Measurements from ENCODE around the gene KCTD15.

DNA sequence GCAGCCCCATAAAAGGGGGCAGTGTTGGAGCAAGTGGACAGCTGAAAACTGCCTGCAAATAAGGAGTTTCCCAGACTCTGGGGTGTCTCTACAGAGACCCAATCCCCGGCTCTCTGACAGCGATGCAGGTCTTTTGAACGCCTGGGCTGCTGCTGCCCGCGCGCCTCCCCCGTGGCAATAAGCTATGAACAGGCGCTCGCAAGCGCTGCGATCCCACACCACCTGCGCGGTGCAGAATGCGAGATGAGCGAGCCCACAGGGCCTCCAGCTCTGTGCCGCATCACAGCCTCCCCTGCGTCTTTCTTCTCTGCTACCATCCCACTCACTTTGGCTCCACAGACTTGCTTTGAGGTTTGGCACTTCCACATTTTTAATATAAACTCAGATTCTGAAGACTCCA is 62.3 kb downstream of the KCTD15 start:
- TF ChIP-seq CTCF (IDR thresholded peaks at IDR 0.05), result no peak
- no peak for TF ChIP-seq ZFX (IDR thresholded peaks at IDR 0.05; ENCODE audit: borderline replicate concordance)
